ENCODE data around the gene ARHGEF1. TPM values are rescaled to one million over a fixed set of nuclear protein-coding genes. Genes with fewer than 3 reads are reported as not detected.

The ARHGEF1 gene
- total RNA-seq, 1 donor from 2014 or later: 114 TPM

DNA sequence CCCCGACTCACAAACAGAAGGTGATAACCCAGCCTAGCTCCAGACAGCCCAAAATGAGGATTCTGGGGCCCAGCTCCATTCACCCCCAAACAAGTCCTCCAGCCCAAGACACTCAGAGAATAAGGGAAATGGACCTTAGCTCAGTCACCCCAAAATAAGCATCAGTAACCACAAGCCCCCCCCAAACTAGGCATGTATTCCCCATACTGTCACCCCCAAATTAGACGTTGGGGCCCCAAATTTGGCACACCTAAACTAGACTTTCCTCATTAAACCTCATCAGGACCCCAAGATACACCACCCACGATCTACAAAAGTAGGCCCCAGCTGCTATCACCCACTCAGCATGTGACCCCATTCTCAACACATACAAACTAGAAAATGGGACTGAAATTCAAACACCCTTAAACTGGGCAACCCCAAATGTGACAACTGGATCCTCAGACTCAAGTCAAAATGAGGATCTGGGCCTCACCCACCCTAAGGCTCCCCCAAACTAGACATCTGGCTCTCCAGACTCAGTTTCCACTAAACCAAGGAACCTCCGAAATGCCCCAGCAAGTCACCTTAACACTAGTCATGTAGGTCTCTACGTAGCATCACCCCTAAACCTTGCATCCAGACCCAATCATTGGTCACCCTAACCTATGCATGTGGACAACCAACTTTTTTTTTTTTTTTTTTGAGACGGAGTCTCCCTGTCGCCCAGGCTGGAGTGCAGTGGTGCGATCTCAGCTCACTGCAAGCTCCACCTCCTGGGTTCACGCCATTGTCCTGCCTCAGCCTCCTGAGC lies 58.6 kb downstream of the ARHGEF1 start:
- Histone ChIP-seq H3K27me3 (peaks cover 14% of the 10 kb centered on the region), H3K27ac (no peak overlapping the region), H3K4me3 (no peak overlapping the region), H3K9me3 (no peaks in the 10 kb centered on the region), H3K36me3 (no peaks in the 10 kb centered on the region), H3K4me1 (peaks cover 18% of the 10 kb centered on the region)
- no peak for TF ChIP-seq POLR2A (IDR thresholded peaks at IDR 0.05)
- TF ChIP-seq POLR2AphosphoS5 (IDR thresholded peaks at IDR 0.05; ENCODE audit: insufficient read depth in 1 of 2, low read depth in 1 of 2): no peak
- TF ChIP-seq, protein P1, sequence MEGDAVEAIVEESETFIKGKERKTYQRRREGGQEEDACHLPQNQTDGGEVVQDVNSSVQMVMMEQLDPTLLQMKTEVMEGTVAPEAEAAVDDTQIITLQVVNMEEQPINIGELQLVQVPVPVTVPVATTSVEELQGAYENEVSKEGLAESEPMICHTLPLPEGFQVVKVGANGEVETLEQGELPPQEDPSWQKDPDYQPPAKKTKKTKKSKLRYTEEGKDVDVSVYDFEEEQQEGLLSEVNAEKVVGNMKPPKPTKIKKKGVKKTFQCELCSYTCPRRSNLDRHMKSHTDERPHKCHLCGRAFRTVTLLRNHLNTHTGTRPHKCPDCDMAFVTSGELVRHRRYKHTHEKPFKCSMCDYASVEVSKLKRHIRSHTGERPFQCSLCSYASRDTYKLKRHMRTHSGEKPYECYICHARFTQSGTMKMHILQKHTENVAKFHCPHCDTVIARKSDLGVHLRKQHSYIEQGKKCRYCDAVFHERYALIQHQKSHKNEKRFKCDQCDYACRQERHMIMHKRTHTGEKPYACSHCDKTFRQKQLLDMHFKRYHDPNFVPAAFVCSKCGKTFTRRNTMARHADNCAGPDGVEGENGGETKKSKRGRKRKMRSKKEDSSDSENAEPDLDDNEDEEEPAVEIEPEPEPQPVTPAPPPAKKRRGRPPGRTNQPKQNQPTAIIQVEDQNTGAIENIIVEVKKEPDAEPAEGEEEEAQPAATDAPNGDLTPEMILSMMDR (IDR thresholded peaks at IDR 0.05): no peak
- no peak for DNase-seq (ENCODE audit: extremely low spot score in 2 of 2)
- intact Hi-C loops (cut with DNase I): no loop called here

- no peaks in the 10 kb centered on the region for H3K36me3 ChIP-seq
- H3K9me3 ChIP-seq: no peaks in the 10 kb centered on the region
- peaks cover 14% of the 10 kb centered on the region for H3K27me3 ChIP-seq
Measured at GRCh38 chr19:41944336-41944735, 61.4 kb downstream of the ARHGEF1 start.

DNA sequence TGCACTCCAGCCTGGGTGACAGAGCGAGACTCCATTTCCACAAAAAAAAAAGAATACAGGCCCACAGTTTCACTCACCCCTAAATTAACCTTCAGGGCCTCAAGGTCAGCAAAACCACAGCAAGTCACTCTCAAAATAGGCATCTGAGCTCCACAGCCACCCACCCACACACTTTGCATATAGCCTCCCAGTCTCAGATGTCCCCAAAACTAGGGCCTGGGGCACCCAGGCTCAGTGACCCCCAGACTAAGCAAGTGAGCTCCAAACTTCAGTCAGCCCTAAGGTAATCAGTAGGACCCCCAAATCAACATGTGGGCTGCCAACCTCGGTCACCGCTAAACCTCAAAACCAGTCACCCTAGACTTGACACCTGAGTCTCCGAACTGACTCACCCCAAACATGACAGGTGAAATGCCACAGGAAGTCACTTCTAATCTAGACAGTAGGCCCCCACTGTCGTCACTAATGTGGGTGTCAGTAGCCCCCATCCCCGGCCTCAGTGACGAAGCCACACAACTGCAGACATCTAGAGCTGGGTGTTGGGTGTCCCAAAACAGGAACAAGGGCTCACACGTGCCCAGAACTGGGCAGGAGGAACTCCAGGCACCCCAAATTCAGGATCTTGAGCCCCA lies 62.3 kb downstream of the ARHGEF1 start:
- H3K27me3 ChIP-seq: peaks cover 8% of the 10 kb centered on the region
- no peak overlapping the region for H3K4me3 ChIP-seq
- TF ChIP-seq POLR2A (IDR thresholded peaks at IDR 0.05) (no peak), POLR2AphosphoS5 (IDR thresholded peaks at IDR 0.05; ENCODE audit: insufficient read depth in 1 of 2, low read depth in 1 of 2) (no peak)
- TF ChIP-seq, protein P1 (IDR thresholded peaks at IDR 0.05): no peak
- intact Hi-C loops (cut with DNase I): no loop called here
- H3K4me1 ChIP-seq: peaks cover 12% of the 10 kb centered on the region
- no peaks in the 10 kb centered on the region for H3K36me3 ChIP-seq
- H3K27ac ChIP-seq: no peak overlapping the region
- DNase-seq (ENCODE audit: extremely low spot score in 2 of 2): no peak
- H3K9me3 ChIP-seq: no peaks in the 10 kb centered on the region

More at GRCh38 chr19:41944336-41944735, 61.4 kb downstream of the ARHGEF1 start:
- DNase-seq (ENCODE audit: extremely low spot score in 2 of 2): no peak
- intact Hi-C loops (cut with DNase I): no loop called here
- H3K27ac ChIP-seq: no peak overlapping the region
- TF ChIP-seq POLR2AphosphoS5 (IDR thresholded peaks at IDR 0.05; ENCODE audit: insufficient read depth in 1 of 2, low read depth in 1 of 2) (no peak), POLR2A (IDR thresholded peaks at IDR 0.05) (no peak)
- TF ChIP-seq, protein P1 (IDR thresholded peaks at IDR 0.05): no peak
- peaks cover 18% of the 10 kb centered on the region for H3K4me1 ChIP-seq
- H3K4me3 ChIP-seq: no peak overlapping the region

DNA sequence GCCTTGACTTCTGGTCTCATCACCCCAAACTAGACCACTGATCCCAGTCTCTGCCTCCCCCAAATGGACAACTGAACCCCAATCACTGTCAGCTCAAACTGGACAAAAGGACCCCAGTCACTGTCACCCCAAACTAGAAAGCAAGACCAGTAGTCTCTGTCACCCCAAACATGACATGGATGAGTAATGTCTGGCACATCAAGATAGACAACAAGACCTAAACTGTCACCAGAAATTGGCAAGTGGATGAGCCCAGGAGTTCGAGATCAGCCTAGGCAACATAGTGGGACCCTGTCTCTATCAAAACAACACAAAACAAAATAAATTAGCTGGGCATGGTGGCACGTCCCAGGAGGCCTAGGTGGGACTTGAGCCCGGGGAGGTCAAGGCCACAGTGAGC lies 64.1 kb downstream of the ARHGEF1 start:
- no peaks in the 10 kb centered on the region for H3K27me3 ChIP-seq
- TF ChIP-seq POLR2A (IDR thresholded peaks at IDR 0.05) (no peak), POLR2AphosphoS5 (IDR thresholded peaks at IDR 0.05; ENCODE audit: insufficient read depth in 1 of 2, low read depth in 1 of 2) (no peak)
- TF ChIP-seq, protein P1 (IDR thresholded peaks at IDR 0.05): no peak
- H3K27ac ChIP-seq: no peak overlapping the region
- H3K4me1 ChIP-seq: no peaks in the 10 kb centered on the region
- H3K9me3 ChIP-seq: no peaks in the 10 kb centered on the region
- intact Hi-C loops (cut with DNase I): no loop called here
- H3K36me3 ChIP-seq: no peaks in the 10 kb centered on the region
- DNase-seq (ENCODE audit: extremely low spot score in 2 of 2): no peak
- H3K4me3 ChIP-seq: no peak overlapping the region
